NT2/D1 (cell line): ENCODE measurements around the gene STK38.

Experiments
- SUZ12 ChIP-seq: IDR thresholded peaks from 2 replicates; pipeline ENCODE4 v1.6.1; 2011; ENCODE audit not compliant: insufficient read length, insufficient read depth; ENCODE audit errors: extremely low read depth
- YY1 ChIP-seq: IDR thresholded peaks from 2 replicates; pipeline ENCODE4 v1.6.1; 2011; ENCODE audit not compliant: insufficient read length, insufficient read depth
- ZNF274 ChIP-seq: IDR thresholded peaks from 2 replicates; pipeline ENCODE4 v1.6.1; 2011; ENCODE audit warnings: mild to moderate bottlenecking, low read depth, low read length

GRCh38 chr6:36499918-36500317, 47.4 kb downstream of the STK38 start:
- no peak for TF ChIP-seq YY1
- no peak for TF ChIP-seq SUZ12
- no peak for TF ChIP-seq ZNF274
